Astrocyte (in vitro differentiated cells and primary cell): ENCODE results near the gene CYP39A1. TPM values are rescaled to one million over a fixed set of nuclear protein-coding genes. Genes with fewer than 3 reads are reported as not detected.

Experiments used
- DNase-seq: peaks from one replicate; pipeline ENCODE4 v3.0.0-alpha.2; 2010; ENCODE audit warnings: low read depth
- FAIRE-seq: peaks from 2 replicates; lab custom pipeline; 2011; peaks lifted over from hg19 to GRCh38; lab: Jason Lieb, UNC
- H2AFZ ChIP-seq: 2 replicates; pipeline ENCODE4 v1.6.0; 2012; ENCODE audit warnings: low read depth, low read length, inconsistent platforms
- H3K27ac ChIP-seq: 2 replicates; pipeline ENCODE4 v1.5.1; 2011; ENCODE audit warnings: low read depth, low read length, inconsistent platforms
- H3K27me3 ChIP-seq: 2 replicates; pipeline ENCODE4 v1.6.0; 2011; ENCODE audit warnings: low read length, inconsistent platforms; ENCODE audit not compliant: insufficient read depth
- H3K36me3 ChIP-seq: 2 replicates; pipeline ENCODE4 v1.5.1; 2011; ENCODE audit warnings: low read length, inconsistent platforms; ENCODE audit not compliant: insufficient read depth
- H3K4me1 ChIP-seq: 2 replicates; pipeline ENCODE4 v1.5.1; 2011; ENCODE audit warnings: low read length, inconsistent platforms; ENCODE audit not compliant: insufficient read depth
- H3K4me2 ChIP-seq: 2 replicates; pipeline ENCODE4 v1.6.0; 2012; ENCODE audit warnings: low read length, inconsistent platforms
- H3K4me3 ChIP-seq: 2 replicates; pipeline ENCODE4 v1.5.1; 2011; ENCODE audit warnings: low read depth, mild to moderate bottlenecking, low read length, inconsistent platforms; ENCODE audit not compliant: insufficient read depth
- H3K79me2 ChIP-seq: 2 replicates; pipeline ENCODE4 v1.6.0; 2012; ENCODE audit warnings: mild to moderate bottlenecking, low read length, inconsistent platforms; ENCODE audit not compliant: insufficient read depth
- H3K9ac ChIP-seq: 2 replicates; pipeline ENCODE4 v1.6.0; 2012; ENCODE audit warnings: mild to moderate bottlenecking, low read length, inconsistent platforms
- H3K9me3 ChIP-seq: 2 replicates; pipeline ENCODE4 v1.5.1; 2012; ENCODE audit warnings: low read depth, mild to moderate bottlenecking, low read length, inconsistent platforms; ENCODE audit not compliant: insufficient read depth
- H4K20me1 ChIP-seq: 2 replicates; pipeline ENCODE4 v1.6.0; 2012; ENCODE audit warnings: low read length, inconsistent platforms; ENCODE audit not compliant: insufficient read depth
- H3K27ac Mint-ChIP-seq: one replicate; pipeline ENCODE4 v1.8.0; 2021; ENCODE audit warnings: mild to moderate bottlenecking, mixed read lengths; ENCODE audit not compliant: unreplicated experiment
- H3K27me3 Mint-ChIP-seq: one replicate; pipeline ENCODE4 v1.8.0; 2021; ENCODE audit warnings: low read depth, mixed read lengths; ENCODE audit not compliant: unreplicated experiment
- H3K36me3 Mint-ChIP-seq: one replicate; pipeline ENCODE4 v1.8.0; 2021; ENCODE audit warnings: low read depth, mixed read lengths; ENCODE audit not compliant: unreplicated experiment
- H3K4me1 Mint-ChIP-seq: one replicate; pipeline ENCODE4 v1.8.0; 2021; ENCODE audit warnings: low read depth, mixed read lengths; ENCODE audit not compliant: unreplicated experiment
- H3K4me3 Mint-ChIP-seq: one replicate; pipeline ENCODE4 v1.8.0; 2021; ENCODE audit warnings: mild to moderate bottlenecking, moderate library complexity, mixed read lengths; ENCODE audit not compliant: unreplicated experiment
- H3K9me3 Mint-ChIP-seq: one replicate; pipeline ENCODE4 v1.8.0; 2021; ENCODE audit warnings: mild to moderate bottlenecking, mixed read lengths; ENCODE audit not compliant: unreplicated experiment
- EZH2 ChIP-seq: IDR thresholded peaks from 2 replicates; pipeline ENCODE4 v1.6.1; 2012; ENCODE audit warnings: mild to moderate bottlenecking, low read length, inconsistent platforms; ENCODE audit not compliant: insufficient read depth
- total RNA-seq: library from RNA; stranded (reverse); gene quantifications from 2 replicates; pipeline ENCODE4 v1.2.1, GENCODE V29; 2021
- TF ChIP-seq, protein P1 (sequence below): IDR thresholded peaks from 2 replicates; pipeline ENCODE4 v1.5.1; 2011; ENCODE audit warnings: low read depth, mild to moderate bottlenecking, inconsistent platforms, low read length, moderate library complexity; ENCODE audit not compliant: insufficient read depth

CYP39A1 gene
- total RNA-seq, 1 donor from 2014 or later, result 0.84 TPM

- Histone ChIP-seq H3K27ac (no peak overlapping the region), H3K36me3 (no peaks in the 10 kb centered on the region), H3K27me3 (no peaks in the 10 kb centered on the region), H3K4me3 (no peak overlapping the region), H4K20me1 (no peaks in the 10 kb centered on the region), H2AFZ (no peak overlapping the region), H3K9ac (no peak overlapping the region), H3K4me2 (no peak overlapping the region), H3K4me1 (no peaks in the 10 kb centered on the region), H3K79me2 (no peaks in the 10 kb centered on the region), H3K9me3 (no peaks in the 10 kb centered on the region)
- no peak for FAIRE-seq
- no peak for TF ChIP-seq EZH2
- TF ChIP-seq, protein P1, sequence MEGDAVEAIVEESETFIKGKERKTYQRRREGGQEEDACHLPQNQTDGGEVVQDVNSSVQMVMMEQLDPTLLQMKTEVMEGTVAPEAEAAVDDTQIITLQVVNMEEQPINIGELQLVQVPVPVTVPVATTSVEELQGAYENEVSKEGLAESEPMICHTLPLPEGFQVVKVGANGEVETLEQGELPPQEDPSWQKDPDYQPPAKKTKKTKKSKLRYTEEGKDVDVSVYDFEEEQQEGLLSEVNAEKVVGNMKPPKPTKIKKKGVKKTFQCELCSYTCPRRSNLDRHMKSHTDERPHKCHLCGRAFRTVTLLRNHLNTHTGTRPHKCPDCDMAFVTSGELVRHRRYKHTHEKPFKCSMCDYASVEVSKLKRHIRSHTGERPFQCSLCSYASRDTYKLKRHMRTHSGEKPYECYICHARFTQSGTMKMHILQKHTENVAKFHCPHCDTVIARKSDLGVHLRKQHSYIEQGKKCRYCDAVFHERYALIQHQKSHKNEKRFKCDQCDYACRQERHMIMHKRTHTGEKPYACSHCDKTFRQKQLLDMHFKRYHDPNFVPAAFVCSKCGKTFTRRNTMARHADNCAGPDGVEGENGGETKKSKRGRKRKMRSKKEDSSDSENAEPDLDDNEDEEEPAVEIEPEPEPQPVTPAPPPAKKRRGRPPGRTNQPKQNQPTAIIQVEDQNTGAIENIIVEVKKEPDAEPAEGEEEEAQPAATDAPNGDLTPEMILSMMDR, result no peak
- no peak for DNase-seq
- Mint-ChIP-seq H3K4me1 (no peaks in the 10 kb centered on the region), H3K36me3 (no peaks in the 10 kb centered on the region), H3K4me3 (no peak overlapping the region), H3K27ac (no peak overlapping the region), H3K9me3 (no peaks in the 10 kb centered on the region), H3K27me3 (no peaks in the 10 kb centered on the region)
Observed at GRCh38 chr6:46612645-46613044, 40.0 kb downstream of the CYP39A1 start.

DNA sequence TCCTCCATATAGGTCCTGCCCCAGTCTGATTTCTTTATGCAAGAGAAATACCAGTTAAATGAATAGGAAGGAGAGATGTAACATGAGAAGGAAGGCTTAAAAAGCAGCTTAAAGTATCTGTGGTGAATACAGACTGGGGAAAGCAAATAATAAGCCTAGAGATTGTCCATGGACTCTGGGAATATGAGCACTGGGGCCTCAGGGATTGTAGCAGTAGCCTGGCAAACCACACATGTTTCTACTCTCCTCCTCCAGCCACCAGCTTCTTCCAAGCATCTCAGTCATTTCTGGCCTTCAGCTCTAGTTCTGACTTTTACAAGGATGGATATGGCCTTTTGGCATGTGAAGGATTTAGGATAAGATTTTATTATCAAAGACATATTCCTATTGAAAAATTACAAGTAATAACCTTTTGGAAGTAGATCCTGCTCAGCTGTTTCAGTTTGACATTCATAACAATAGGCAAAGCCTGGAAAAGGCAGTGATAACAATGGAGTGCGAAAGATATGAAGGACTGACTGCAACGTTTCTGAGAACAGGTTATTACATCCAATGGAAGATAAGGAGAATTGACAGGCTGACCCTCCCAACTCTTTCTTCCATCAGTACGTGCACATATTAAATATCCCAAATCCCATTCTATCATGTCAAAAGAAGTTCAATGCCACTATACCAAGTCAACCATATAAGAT is 41.6 kb downstream of the CYP39A1 start:
- Mint-ChIP-seq H3K4me3 (no peak overlapping the region), H3K36me3 (no peaks in the 10 kb centered on the region), H3K9me3 (no peaks in the 10 kb centered on the region), H3K27me3 (no peaks in the 10 kb centered on the region), H3K4me1 (peaks cover 3% of the 10 kb centered on the region), H3K27ac (no peak overlapping the region)
- Histone ChIP-seq H3K36me3 (no peaks in the 10 kb centered on the region), H3K4me2 (no peak overlapping the region), H3K27ac (no peak overlapping the region), H3K9me3 (no peaks in the 10 kb centered on the region), H3K9ac (no peak overlapping the region), H2AFZ (no peak overlapping the region), H4K20me1 (no peaks in the 10 kb centered on the region), H3K4me3 (no peak overlapping the region), H3K27me3 (no peaks in the 10 kb centered on the region), H3K79me2 (no peaks in the 10 kb centered on the region), H3K4me1 (no peaks in the 10 kb centered on the region)
- no peak for DNase-seq
- no peak for FAIRE-seq
- TF ChIP-seq EZH2, result no peak
- TF ChIP-seq, protein P1, result no peak

- Histone ChIP-seq H3K9me3 (no peaks in the 10 kb centered on the region), H3K27ac (no peak overlapping the region), H4K20me1 (no peaks in the 10 kb centered on the region), H3K79me2 (no peaks in the 10 kb centered on the region), H3K4me2 (no peak overlapping the region), H3K4me3 (no peak overlapping the region), H3K36me3 (no peaks in the 10 kb centered on the region), H3K27me3 (no peaks in the 10 kb centered on the region), H2AFZ (no peak overlapping the region), H3K9ac (no peak overlapping the region), H3K4me1 (no peaks in the 10 kb centered on the region)
- H3K27me3 Mint-ChIP-seq, result no peaks in the 10 kb centered on the region
- peaks cover 5% of the 10 kb centered on the region for H3K4me1 Mint-ChIP-seq
- no peak overlapping the region for H3K27ac Mint-ChIP-seq
- DNase-seq (no peak), FAIRE-seq (no peak)
- TF ChIP-seq, protein P1, result no peak
- no peak for TF ChIP-seq EZH2
- peaks cover 2% of the 10 kb centered on the region for H3K9me3 Mint-ChIP-seq
- no peak overlapping the region for H3K4me3 Mint-ChIP-seq
- H3K36me3 Mint-ChIP-seq, result no peaks in the 10 kb centered on the region
Observed at GRCh38 chr6:46606338-46606737, 46.3 kb downstream of the CYP39A1 start.
